Measurements from ENCODE around the gene QRFPR. TPM values are rescaled to one million over a fixed set of nuclear protein-coding genes. Genes with fewer than 3 reads are reported as not detected.

The QRFPR gene
- total RNA-seq, 1 donor from 2014 or later = not detected

DNA sequence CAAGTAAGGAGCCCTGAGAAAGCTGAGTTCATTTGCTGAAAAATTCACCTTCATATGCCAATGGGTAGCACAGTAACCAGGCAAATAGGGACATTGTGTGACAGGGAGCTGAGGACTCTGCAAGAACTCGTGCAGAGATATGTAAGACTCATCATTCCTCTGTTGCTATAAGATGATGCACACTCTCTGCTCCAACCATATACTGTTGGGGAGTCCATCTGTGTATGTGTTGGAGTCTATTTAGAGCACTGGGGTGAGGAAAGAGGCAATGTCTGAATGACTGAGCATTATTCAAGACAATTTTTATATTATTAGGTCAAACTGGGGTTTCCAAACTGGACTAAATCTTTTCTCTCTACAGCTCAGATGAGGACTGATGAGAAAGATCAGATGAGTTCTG is 100.4 kb downstream of the QRFPR start:
- Mint-ChIP-seq H3K27me3 (ENCODE audit: low read depth) (no peaks in the 10 kb centered on the region), H3K27ac (no peak overlapping the region), H3K9me3 (peaks cover 9% of the 10 kb centered on the region), H3K4me3 (no peak overlapping the region), H3K4me1 (peaks cover 8% of the 10 kb centered on the region), H3K36me3 (no peaks in the 10 kb centered on the region)
- no peak for DNase-seq (ENCODE audit: low spot score in 2 of 2, unreplicated experiment in 2 of 2)
- TF ChIP-seq, protein P1, sequence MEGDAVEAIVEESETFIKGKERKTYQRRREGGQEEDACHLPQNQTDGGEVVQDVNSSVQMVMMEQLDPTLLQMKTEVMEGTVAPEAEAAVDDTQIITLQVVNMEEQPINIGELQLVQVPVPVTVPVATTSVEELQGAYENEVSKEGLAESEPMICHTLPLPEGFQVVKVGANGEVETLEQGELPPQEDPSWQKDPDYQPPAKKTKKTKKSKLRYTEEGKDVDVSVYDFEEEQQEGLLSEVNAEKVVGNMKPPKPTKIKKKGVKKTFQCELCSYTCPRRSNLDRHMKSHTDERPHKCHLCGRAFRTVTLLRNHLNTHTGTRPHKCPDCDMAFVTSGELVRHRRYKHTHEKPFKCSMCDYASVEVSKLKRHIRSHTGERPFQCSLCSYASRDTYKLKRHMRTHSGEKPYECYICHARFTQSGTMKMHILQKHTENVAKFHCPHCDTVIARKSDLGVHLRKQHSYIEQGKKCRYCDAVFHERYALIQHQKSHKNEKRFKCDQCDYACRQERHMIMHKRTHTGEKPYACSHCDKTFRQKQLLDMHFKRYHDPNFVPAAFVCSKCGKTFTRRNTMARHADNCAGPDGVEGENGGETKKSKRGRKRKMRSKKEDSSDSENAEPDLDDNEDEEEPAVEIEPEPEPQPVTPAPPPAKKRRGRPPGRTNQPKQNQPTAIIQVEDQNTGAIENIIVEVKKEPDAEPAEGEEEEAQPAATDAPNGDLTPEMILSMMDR (IDR thresholded peaks at IDR 0.05; ENCODE audit: unreplicated experiment) = no peak

DNA sequence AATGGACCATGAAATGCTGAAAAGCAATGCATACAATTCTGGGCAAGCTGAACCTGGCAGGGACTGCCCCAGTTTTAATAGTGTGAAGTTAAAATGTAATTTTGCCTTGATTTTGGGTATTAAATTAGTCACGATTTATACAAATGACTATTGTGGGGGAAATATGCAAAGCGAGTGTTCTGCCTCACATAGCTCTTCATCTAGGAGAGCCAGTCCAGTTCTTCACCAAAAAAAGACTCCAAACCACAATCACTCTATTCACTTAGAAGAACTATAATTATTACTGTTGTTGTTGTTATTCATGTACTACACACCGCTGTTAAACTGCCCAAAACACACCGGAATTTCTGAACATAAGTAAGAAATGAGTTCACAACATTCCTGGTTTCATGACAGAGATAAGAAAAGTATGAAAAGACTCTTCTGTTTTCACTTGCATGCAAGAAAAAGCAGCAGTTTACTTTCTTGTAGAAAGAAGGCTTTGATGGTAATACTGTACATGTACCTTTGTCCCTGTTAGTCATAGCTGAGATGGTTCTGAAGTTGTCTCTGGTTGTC is 101.9 kb downstream of the QRFPR start:
- Mint-ChIP-seq H3K4me3 (no peak overlapping the region), H3K27ac (peak overlapping the region; percentile 54), H3K9me3 (peaks cover 6% of the 10 kb centered on the region), H3K27me3 (ENCODE audit: low read depth) (no peaks in the 10 kb centered on the region), H3K36me3 (no peaks in the 10 kb centered on the region), H3K4me1 (peaks cover 8% of the 10 kb centered on the region)
- TF ChIP-seq, protein P1 (IDR thresholded peaks at IDR 0.05; ENCODE audit: unreplicated experiment) = no peak
- no peak for DNase-seq (ENCODE audit: low spot score in 2 of 2, unreplicated experiment in 2 of 2)

Other genes starting within 250 kb of the QRFPR start
- gene TNIP3, start 216.7 kb downstream of the QRFPR start, total RNA-seq = 0.27 to 0.51 TPM (median 0.27 TPM) in 3 replicates

All from mesothelial cell of epicardium (in vitro differentiated cells).